Muscle of leg (tissue), 11 donors: ENCODE results near the gene OR9A4. TPM values are rescaled to one million over a fixed set of nuclear protein-coding genes. Genes with fewer than 3 reads are reported as not detected.
"Not testable (repeated sequence)": the region's sequence is repeated elsewhere in the genome, so short reads cannot be mapped to it uniquely, and the experiment has no call there.

Experiments
- DNase-seq: peaks from one replicate; pipeline ENCODE4 v3.0.0; 2013
- H3K27ac ChIP-seq: one replicate; pipeline ENCODE4 v1.5.1; 2013; ENCODE audit warnings: mild to moderate bottlenecking, low read length, control low read depth
- H3K27me3 ChIP-seq: one replicate; pipeline ENCODE4 v1.6.1; 2013; ENCODE audit warnings: low read length; ENCODE audit not compliant: control insufficient read depth, insufficient read depth
- H3K36me3 ChIP-seq: one replicate; pipeline ENCODE4 v1.6.1; 2013; ENCODE audit warnings: low read length; ENCODE audit not compliant: control insufficient read depth, insufficient read depth
- H3K4me1 ChIP-seq: one replicate; pipeline ENCODE4 v1.6.1; 2013; ENCODE audit warnings: low read length; ENCODE audit not compliant: control insufficient read depth, insufficient read depth
- H3K4me3 ChIP-seq: one replicate; pipeline ENCODE4 v1.5.1; 2013; ENCODE audit warnings: low read length, control low read depth
- H3K9me3 ChIP-seq: replicated peaks from 2 replicates; pipeline ENCODE4 v1.6.1; 2013; ENCODE audit warnings: low read depth, low read length; ENCODE audit not compliant: control insufficient read depth
- WGBS: methylation state at CpG from one replicate; pipeline ENCODE4 v1.1.5; 2013; ENCODE audit warnings: missing lambda C conversion rate; ENCODE audit not compliant: insufficient coverage; 5-methylcytosine and 5-hydroxymethylcytosine counted together
- polyA plus RNA-seq, 8 donors: library from polyadenylated mRNA; unstranded; fragments of 120-200 nt; gene quantifications; one replicate each; pipeline versions ENCODE4 v1.2.1 to v1.2.3, GENCODE V29; 2013; ENCODE audit warnings: inconsistent platforms in 1 of 8, low replicate concordance in 1 of 8; ENCODE audit not compliant: insufficient read length in 8 of 8, insufficient read depth in 1 of 8
- total RNA-seq: library from RNA; stranded (reverse); fragments of 120-200 nt; gene quantifications from one replicate; pipeline ENCODE4 v1.2.4, GENCODE V29; 2013

OR9A4 gene
- total and polyA plus RNA-seq, 9 donors: 0.21 TPM; not detected in 8

DNA sequence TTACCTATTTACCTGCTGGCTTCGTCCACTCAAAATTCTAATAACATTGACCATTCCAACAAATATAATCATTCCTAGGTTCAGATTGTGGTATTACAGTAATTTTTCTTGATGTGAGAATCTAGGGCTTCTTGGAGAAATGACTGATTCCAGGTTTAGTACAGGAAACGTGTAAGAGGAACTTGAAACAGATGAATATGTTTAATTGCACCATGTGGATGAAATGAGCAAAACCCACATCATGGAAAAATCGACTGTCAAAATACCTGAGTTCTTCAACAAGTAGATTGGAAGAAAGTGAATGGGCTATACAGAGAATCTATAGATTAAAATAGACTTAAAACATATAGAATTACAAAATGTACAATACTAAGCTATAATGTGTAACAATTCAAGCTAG lies 24.9 kb upstream of the OR9A4 start:
- Histone ChIP-seq H3K27ac (no peak overlapping the region), H3K36me3 (no peaks in the 10 kb centered on the region), H3K27me3 (no peaks in the 10 kb centered on the region), H3K4me1 (no peaks in the 10 kb centered on the region), H3K4me3 (no peak overlapping the region), H3K9me3 (peaks cover under 1% of the 10 kb centered on the region)
- no CpG with 5 or more reads among the region's 3 CpGs for WGBS
- peak; percentile 2 for DNase-seq

DNA sequence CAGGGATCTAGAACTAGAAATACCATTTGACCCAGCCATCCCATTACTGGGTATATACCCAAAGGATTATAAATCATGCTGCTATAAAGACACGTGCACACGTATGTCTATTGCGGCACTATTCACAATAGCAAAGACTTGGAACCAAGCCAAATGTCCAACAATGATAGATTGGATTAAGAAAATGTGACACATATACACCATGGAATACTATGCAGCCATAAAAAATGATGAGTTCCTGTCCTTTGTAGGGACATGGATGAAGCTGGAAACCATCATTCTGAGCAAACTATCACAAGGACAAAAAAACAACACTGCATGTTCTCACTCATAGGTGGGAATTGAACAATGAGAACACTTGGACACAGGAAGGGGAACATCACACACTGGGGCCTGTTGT lies 16.8 kb upstream of the OR9A4 start:
- WGBS: no CpG with 5 or more reads among the region's 3 CpGs

DNA sequence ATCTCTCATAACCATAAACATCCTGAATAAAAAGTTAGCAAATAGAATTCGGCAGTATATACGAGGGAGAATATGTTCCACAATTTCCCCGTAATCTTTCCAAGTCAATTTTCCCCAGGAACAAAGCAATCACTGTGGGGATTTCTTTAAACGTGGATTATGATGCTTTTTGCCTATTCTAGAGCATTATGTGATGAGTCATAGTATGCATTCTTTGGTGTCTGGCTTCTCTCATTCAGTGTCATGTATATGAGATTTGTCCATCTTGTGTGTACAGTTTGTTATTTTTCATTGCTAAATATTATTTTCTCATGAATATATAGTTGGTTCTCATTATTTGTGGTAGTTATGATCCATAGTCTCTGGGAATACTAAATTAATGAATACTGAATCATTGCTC lies 9.9 kb upstream of the OR9A4 start:
- no peaks in the 10 kb centered on the region for H3K9me3 ChIP-seq
- no peaks in the 10 kb centered on the region for H3K4me1 ChIP-seq
- no CpG with 5 or more reads among the region's 4 CpGs for WGBS
- H3K36me3 ChIP-seq: no peaks in the 10 kb centered on the region
- no peaks in the 10 kb centered on the region for H3K27me3 ChIP-seq
- H3K4me3 ChIP-seq: no peak overlapping the region
- DNase-seq: no peak
- H3K27ac ChIP-seq: no peak overlapping the region

More for the DNA sequence above, 16.8 kb upstream of the OR9A4 start:
- not testable (repeated sequence) for H3K4me3 ChIP-seq, H3K4me1 ChIP-seq, H3K27ac ChIP-seq, H3K27me3 ChIP-seq, DNase-seq, H3K9me3 ChIP-seq, H3K36me3 ChIP-seq

DNA sequence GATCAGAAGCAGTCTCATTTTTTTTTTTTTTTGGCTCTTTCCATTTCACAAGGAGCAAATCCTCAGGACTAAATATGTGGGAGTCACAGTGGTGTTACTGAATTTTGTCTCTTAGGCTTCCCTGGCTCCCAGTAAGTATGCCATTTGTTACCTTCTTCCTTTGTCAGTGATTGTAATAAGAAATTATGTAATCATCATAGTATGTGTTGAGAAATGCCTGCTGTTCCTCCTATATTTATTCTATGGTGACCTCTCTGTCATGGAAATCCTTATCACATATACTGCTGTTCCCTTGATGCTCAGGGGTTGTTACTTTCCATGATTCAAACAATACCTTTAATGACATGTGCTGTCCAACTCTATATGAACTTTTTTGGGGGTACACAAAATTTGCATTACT lies 4.8 kb upstream of the OR9A4 start:
- no peak overlapping the region for H3K4me3 ChIP-seq
- no peaks in the 10 kb centered on the region for H3K9me3 ChIP-seq
- no peak overlapping the region for H3K27ac ChIP-seq
- H3K36me3 ChIP-seq: no peaks in the 10 kb centered on the region
- no peaks in the 10 kb centered on the region for H3K27me3 ChIP-seq
- DNase-seq: no peak
- no peaks in the 10 kb centered on the region for H3K4me1 ChIP-seq

DNA sequence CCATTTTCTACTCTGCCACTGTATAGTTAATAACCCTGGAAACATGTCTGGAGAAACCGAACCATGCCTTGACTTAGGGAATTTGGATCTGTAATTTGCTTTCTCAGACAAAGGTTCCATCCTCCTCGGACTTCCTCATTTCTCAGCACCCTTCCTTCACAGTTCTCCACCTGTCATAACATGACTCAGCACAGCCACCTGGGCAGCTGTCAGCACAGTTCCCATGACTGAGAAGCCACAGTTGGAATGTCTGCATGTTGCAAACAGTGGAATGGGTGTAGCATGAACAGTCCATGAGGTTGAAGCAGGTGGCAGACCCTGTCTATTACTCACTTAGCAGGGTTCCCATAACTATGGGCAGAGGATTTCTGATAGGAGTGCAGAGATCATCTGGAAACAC lies 634 bp upstream of the OR9A4 start:
- no peaks in the 10 kb centered on the region for H3K4me1 ChIP-seq
- H3K36me3 ChIP-seq: no peaks in the 10 kb centered on the region
- no peak for DNase-seq
- no peaks in the 10 kb centered on the region for H3K27me3 ChIP-seq
- no peak overlapping the region for H3K4me3 ChIP-seq
- no peak overlapping the region for H3K27ac ChIP-seq
- WGBS: no CpG with 5 or more reads among the region's 2 CpGs
- H3K9me3 ChIP-seq: peaks cover 7% of the 10 kb centered on the region

DNA sequence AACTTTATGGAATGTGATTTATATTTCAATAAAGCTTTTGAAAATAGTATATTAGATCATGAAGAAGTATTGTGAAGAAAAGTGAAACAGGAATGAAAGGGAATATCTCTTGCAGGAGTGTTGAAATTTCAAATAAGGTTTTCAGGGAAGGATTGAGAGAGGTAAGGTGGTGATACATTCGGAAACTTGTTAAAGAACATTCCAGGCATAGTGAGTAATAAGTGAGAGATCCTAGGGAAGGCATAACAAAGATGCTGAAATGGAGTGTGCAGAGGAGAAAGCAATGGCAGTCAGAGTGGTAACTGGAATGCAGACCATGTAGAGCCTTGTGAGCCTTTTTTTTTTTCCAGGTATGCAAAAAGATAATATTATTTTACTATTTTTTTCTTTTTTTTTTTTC lies 4.1 kb downstream of the OR9A4 start:
- H3K4me3 ChIP-seq: no peak overlapping the region
- H3K27me3 ChIP-seq: no peaks in the 10 kb centered on the region
- H3K9me3 ChIP-seq: peaks cover 7% of the 10 kb centered on the region
- no peak overlapping the region for H3K27ac ChIP-seq
- no peaks in the 10 kb centered on the region for H3K36me3 ChIP-seq
- no peak for DNase-seq
- H3K4me1 ChIP-seq: no peaks in the 10 kb centered on the region
- 75% methylated on average over 1 of the region's 1 CpG for WGBS

DNA sequence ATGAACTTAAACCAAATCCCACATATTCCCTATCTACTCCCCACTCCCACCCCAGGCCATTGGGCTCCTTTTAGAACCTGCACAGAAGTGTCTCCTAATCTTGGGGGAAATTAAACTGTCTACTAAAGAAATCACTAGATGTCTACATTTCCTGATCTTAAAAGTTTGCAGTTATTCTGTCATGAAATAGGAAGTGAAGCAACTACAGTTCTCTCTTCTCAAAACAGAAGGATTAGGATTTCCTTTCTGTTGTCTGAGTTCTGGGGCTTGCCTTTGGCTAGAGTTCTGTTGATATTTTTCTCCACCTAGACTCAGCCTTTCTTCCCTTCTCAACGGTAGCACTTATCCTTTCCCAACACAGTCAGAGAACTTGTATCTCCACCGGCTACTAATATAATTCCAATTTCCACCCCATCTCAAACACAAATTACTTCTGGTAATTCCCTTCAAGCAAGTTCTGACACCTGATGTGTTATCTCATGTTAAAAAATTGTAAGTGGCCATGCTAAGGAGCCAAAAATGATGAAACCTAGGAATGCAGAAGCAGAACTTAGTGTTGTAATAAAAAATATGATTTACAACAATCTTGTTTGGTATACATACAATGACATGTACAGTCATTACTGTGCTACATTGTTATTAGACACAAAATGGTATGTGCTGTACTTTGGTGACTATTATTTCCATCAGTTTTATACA lies 12.1 kb downstream of the OR9A4 start:
- Histone ChIP-seq H3K9me3 (peaks cover 8% of the 10 kb centered on the region), H3K4me1 (no peaks in the 10 kb centered on the region), H3K27ac (no peak overlapping the region), H3K36me3 (no peaks in the 10 kb centered on the region), H3K27me3 (no peaks in the 10 kb centered on the region), H3K4me3 (no peak overlapping the region)
- DNase-seq: no peak
- WGBS: 100% methylated on average over 2 of the region's 2 CpGs

GRCh38 chr7:141928845-141929195 lies 12.6 kb downstream of the OR9A4 start:
- DNase-seq: no peak
- no peaks in the 10 kb centered on the region for H3K4me1 ChIP-seq
- peaks cover 8% of the 10 kb centered on the region for H3K9me3 ChIP-seq
- H3K36me3 ChIP-seq: no peaks in the 10 kb centered on the region
- H3K4me3 ChIP-seq: no peak overlapping the region
- WGBS: 22% methylated on average over 1 of the region's 3 CpGs
- no peak overlapping the region for H3K27ac ChIP-seq
- no peaks in the 10 kb centered on the region for H3K27me3 ChIP-seq

DNA sequence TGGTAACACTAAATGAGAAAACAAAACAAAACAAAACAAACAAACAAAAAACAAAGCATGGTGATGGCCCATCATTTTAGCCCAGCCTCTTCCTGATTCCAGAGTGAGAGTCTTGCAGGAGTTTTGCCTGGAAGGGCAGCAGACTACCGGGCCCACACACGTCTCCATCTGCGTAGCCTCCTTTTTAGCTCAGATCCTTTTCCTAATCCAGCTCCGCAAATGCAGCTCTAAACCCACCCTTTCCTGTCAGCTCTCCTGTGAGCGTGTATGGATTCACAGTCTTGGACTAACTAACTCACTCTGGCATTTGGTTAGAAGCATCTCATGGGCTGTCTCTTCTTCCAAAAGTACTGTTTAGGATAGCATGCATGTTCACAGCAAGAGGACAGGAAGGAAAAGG lies 14.0 kb downstream of the OR9A4 start:
- H3K4me3 ChIP-seq: no peak overlapping the region
- DNase-seq: no peak
- H3K9me3 ChIP-seq: peaks cover 8% of the 10 kb centered on the region
- H3K36me3 ChIP-seq: no peaks in the 10 kb centered on the region
- WGBS: 65% methylated on average over 5 of the region's 5 CpGs
- H3K27ac ChIP-seq: no peak overlapping the region
- no peaks in the 10 kb centered on the region for H3K4me1 ChIP-seq
- no peaks in the 10 kb centered on the region for H3K27me3 ChIP-seq

- no peaks in the 10 kb centered on the region for H3K36me3 ChIP-seq
- H3K4me3 ChIP-seq: no peak overlapping the region
- H3K9me3 ChIP-seq: peaks cover 20% of the 10 kb centered on the region
- DNase-seq: no peak
- no peak overlapping the region for H3K27ac ChIP-seq
- H3K27me3 ChIP-seq: no peaks in the 10 kb centered on the region
- no CpG with 5 or more reads among the region's 3 CpGs for WGBS
- H3K4me1 ChIP-seq: no peaks in the 10 kb centered on the region
Observed at GRCh38 chr7:141941075-141941474, 24.9 kb downstream of the OR9A4 start.

DNA sequence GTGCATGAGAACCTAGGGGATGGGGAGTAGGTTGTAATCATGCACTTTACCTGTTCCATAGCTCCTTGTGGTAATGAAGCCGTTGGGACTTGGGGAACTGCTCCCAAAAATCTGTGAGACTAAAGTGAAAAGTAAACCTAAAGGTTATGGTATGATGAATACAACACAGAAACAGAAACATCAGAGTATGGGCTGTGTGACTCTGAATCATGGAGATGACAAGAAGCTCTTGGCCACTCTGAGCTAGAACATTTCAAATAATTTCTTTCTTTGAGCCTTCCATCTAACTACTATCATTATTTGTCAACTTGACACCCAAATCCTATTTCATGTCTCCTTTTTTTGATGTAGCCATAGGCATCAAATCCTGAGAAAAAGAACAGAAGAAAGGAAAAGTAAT lies 27.6 kb downstream of the OR9A4 start:
- Histone ChIP-seq H3K27me3 (no peaks in the 10 kb centered on the region), H3K4me1 (no peaks in the 10 kb centered on the region), H3K9me3 (peaks cover 4% of the 10 kb centered on the region), H3K36me3 (no peaks in the 10 kb centered on the region), H3K27ac (no peak overlapping the region), H3K4me3 (no peak overlapping the region)
- no peak for DNase-seq
- no CpG with 5 or more reads among the region's 1 CpG for WGBS
